ENCODE results near the gene VAC14.
"Not testable (repeated sequence)": the region's sequence is repeated elsewhere in the genome, so short reads cannot be mapped to it uniquely, and the experiment has no call there.

The VAC14 gene

DNA sequence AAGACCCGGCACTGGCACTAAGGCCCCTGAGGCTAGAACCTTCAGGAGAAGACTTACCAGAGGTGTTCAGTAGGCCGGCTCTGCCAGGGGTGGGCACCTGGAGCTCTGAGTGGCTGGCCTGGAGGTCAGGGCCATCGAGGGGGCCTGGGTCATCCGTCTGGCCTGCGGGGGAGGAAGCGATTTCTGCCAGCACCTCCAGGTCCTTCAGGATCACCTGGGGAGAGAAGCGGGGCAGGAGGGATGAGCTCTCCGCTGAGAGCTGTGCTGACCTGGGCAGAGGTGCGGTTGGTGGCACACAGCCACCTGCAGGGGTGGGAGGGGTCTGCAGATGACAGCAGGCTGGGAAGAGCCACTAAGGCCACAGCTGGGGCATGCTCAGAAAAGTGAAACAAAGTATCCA lies 56.6 kb downstream of the VAC14 start:
- no peak for DNase-seq (ENCODE audit: low read depth in 2 of 2)

GRCh38 chr16:70743791-70744190 lies 57.2 kb downstream of the VAC14 start:
- DNase-seq (ENCODE audit: low read depth in 2 of 2): no peak

DNA sequence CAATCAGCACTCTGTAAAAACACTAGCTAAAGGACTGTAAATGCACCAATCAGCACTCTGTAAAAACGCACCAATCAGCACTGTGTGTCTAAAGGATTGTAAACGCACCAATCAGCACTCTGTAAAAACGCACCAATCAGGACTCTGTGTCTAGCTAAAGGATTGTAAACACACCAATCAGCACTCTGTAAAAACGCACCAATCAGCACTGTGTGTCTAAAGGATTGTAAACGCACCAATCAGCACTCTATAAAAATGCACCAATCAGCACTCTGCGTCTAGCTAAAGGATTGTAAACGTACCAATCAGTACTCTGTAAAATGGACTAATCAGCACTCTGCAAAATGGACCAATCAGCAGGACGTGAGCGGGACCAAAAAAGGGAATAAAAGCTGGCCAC lies 58.0 kb downstream of the VAC14 start:
- DNase-seq (ENCODE audit: low read depth in 2 of 2): not testable (repeated sequence)

DNA sequence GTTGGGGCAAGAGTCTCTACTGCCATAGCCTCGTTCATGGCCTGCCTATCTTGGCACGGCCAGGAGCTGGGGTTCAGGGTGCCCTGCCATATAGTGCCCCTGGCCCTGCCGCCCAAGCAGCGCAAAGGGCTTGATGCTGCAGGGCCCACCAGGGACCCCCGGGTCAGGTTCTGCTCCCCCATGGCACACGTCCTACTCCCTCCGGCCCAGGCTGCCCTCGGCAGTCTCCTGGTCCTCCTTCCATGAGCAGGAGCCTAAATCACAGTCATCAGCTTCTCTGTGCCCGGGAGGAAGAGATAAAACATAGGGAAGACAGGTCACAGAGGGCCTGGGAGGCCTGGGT lies 59.2 kb downstream of the VAC14 start:
- DNase-seq (ENCODE audit: low read depth in 2 of 2): no peak

DNA sequence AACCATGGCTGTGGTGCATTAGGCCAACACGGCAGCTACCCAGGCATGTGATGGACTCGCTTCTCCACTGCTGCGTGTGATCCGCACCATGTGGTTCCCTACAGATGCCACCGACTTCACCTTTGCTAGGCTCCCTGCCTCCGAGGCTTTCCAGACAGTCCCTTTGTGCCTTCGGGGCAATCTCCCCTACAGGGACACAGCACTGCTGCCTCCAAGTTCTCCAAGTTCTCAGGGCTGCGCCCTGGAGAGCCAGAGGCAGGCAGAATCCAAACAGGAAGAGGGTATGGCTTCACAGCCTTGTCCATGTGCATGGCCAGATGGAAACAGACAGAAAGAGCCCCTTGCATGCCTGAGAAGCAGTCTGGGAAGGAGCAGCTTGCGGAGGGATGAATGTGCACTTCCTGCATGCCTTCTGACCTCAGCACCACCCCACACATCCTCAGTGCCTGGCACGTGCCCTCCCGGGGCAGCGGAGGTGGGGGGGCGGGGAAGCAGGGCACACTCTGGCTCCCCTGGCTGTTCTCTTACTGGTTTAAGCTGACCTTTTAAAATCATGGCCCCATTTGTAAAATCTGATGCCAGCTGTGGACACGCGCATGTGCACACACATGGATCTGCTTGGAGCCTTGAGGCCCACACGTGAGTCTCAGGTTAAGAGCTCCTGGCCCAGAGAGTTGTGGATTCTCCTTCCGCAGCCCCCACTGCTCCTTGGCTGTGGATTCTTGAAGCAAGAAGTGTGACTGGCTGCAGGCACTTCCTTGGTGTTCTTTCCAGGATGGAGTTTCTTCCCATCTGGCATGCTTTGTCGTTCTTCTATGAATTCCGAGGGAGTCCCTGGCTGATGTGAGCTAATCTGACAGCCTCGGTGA lies 59.8 kb downstream of the VAC14 start:
- no peak for DNase-seq (ENCODE audit: low read depth in 2 of 2)

GRCh38 chr16:70740174-70740913 lies 60.6 kb downstream of the VAC14 start:
- DNase-seq (ENCODE audit: low read depth in 2 of 2): no peak

- no peak for DNase-seq (ENCODE audit: low read depth in 2 of 2)
Observed at GRCh38 chr16:70739389-70739788, 61.6 kb downstream of the VAC14 start.

DNA sequence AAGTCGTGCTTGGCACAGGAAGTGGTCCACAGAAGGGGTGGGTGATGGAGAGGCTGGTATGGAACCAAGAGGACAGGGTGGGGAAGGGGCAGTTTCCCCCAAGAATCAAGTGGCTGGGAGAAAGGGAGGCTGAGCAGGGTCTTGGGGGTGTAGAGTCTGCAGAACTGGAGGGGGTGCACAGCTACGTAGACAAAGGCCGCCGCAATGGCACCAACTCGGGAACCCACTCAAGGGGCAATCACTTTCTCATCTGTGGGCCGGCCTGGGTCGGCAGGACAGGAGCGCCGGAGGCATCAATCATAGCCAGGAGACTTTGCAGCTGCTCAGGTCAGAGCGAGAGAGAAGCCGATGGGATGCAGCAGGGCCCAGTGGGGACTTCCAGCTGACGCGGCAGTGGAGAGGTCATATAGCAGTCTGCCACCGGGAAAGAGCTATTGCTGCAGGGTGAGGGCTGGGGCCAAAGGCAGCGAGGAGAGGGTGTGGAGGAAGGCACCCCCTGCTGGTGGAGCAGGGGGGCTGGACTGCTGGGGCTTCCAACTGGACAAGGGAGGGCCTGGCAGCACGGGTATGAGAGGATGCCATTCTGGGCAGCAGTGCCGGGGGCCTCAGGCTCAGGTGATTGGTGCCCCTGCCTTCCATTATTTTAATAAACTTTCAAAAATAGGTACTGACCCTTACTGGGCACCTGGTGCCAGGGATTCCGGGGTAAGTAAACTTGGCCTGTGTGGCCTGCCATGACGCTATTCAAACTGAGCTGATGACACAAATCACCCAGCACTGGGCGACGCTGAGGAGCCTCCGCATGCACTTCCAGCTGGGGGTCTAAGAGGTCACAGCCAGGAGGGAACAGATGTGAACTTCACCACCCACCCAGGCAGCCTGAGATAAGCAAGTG lies 62.6 kb downstream of the VAC14 start:
- DNase-seq (ENCODE audit: low read depth in 2 of 2): no peak

DNA sequence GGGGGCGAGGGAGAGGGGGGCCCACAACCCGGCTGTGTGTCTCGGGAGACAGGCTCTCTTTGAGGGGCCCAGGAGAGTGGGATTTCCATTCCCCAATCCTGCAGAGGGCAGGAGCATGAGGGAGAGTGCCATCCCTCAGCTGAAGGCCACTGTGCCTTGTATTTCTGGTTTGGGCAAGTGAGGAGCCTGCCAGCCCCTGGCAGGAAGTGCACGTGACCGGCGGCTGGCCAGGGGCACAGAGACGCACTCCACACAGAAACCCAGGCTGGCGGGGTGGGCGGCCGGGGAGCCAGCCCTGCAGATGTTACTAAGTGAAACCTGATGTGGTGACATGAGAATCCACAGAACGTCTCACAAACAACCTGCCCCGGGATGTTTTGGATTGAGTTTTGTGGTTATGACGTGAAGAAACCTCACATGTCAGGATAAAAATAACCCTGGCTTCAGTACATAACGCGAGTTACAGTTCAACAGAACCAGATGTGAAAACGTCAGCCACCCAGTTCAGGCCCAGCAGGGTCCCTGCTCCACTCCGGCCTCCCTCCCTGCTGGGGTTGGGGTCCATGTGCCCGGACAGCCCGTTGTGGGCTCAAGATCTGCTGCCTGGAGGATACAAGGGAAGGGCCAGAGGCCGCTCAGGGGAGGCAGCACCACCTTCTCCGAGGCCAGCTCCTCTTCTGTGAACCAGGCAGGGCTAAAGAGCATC lies 63.4 kb downstream of the VAC14 start:
- peak; percentile 5 to 39 for DNase-seq (ENCODE audit: low read depth in 2 of 2)

GRCh38 chr16:70736465-70737376 lies 64.2 kb downstream of the VAC14 start:
- no peak for DNase-seq (ENCODE audit: low read depth in 2 of 2)

- no peak for DNase-seq (ENCODE audit: low read depth in 2 of 2)
Observed at GRCh38 chr16:70735141-70735979, 65.6 kb downstream of the VAC14 start.

DNA sequence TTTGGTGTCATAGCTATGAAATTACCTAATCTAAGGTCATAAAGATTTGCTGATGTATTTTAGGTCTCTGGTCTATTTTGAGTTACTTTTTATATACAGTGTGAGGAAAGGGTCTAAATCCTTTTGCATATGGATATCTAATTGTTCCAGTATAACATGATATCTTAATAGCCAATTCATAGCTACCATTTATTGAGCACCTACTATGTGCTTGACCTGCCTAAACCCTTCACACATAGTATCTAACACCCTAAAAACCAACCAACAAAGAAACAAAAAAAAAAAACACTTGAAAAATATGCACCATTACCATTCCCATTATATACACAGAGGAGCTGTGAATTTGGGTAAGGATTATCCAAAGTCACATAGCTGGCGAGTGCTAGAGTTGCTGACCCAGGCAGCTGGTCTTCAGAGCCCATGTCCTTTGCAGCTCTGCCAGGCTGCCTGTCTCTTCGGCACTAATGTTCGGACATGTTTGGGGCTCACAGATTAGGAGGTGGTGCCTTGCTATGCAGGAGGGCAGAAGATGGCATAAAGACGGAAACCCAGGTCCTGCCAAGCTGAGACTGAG lies 66.3 kb downstream of the VAC14 start:
- no peak for DNase-seq (ENCODE audit: low read depth in 2 of 2)

DNA sequence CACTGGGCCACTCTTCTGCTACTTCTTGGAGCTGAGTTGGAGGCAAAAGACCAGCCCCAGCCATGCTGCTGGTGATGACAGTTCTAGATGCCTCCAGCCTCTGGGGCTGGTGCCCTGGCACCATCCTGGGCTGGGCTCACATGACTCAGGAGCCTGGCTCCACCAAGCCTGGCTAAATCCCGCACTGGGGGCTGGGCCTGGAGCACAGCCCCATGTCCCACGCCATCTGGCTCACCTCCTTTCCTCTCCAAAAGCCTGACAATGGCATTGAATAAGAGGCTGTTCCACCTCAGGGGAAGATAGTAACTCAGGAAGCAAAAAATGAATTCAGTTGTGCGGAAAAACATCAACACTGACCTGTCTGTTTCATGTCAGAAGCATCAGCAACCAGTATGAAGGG lies 70.0 kb downstream of the VAC14 start:
- no peak for DNase-seq (ENCODE audit: low read depth in 2 of 2)

- DNase-seq (ENCODE audit: low read depth in 2 of 2): no peak
Observed at GRCh38 chr16:70730031-70730430, 70.9 kb downstream of the VAC14 start.

DNA sequence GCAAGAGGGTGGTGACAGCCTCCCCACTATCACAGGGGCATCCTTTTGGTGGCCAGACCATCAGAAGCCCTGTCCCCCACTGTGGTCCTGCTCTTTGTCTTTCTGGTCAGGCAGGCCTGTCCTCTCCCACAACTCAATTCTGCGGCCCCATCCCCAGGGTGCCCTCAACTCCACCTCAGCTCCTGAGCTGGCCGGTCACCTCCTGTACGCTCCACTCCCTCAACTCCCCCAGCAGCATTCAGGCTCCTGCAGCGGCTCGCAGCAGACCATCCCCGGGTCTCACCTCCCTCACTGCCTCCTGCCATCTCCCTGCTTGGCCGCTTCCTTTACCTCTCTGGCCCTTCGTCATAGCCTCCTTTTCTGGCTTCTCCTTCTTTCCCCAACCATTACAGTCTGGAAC lies 71.7 kb downstream of the VAC14 start:
- no peak for DNase-seq (ENCODE audit: low read depth in 2 of 2)

DNA sequence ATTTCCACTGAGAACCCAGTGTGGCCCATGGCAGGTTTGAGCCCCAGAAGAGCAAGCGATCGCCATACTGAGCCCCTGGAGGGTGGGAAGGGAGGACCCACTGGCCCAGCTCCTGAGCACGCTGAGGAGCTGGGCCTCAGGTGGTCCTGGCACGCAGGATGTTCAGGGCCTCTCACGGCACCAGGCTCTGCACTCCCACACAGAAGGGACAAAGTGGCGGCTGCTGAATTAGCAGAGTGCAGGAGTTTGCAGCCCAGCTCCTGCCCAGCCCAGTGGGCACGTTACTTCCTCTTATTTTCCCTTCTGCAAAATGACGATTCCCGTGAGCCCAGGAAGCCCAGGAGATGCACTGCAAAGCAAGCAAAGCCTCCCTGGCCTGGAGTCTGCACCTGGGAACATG lies 72.8 kb downstream of the VAC14 start:
- DNase-seq (ENCODE audit: low read depth in 2 of 2): no peak

GRCh38 chr16:70726892-70727361 lies 74.0 kb downstream of the VAC14 start:
- no peak for DNase-seq (ENCODE audit: low read depth in 2 of 2)

DNA sequence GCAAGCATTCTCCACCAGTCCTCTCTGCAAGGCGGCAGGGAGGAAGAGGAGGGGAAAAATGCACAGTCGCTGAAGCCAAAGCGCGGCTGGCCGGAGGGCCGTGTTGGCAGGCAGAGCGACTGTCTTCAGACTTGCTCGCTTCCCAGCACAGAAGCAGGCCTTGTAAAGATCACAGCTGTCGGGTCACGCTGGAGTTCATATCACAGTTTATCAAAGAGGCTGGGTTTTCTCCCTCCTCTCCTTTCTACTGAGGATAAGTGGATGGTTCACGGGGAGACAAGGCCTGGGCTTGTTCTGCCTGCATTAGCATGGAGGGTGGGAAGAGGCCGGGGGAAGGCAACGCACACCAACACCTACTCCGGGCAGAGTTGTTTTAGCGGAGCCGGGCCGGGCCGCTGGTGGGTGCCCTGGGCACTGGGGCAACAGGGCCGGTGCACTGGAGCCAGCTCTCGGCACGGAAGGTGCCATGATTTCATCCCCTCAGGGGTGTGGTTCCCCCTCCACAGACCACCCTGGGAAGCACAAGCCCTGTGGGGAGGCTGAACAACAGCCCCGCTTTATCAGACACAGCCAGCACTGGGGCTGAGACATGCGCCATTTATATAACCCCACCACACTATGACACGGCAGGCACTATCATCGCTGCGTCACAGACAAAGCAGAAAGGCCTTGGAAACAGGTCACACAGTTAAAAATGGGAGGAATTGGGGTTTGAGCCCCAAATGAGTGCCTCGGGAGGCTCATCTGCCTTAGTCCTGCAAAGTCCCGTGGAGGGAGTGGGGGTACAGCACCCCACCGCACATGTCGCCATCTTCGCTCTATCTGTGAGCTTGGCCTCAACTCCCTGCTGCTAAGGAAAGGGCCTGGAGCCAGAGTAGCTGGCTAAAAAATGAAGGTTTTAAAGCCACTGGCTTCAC lies 74.8 kb downstream of the VAC14 start:
- no peak for DNase-seq (ENCODE audit: low read depth in 2 of 2)

Data from stimulated activated CD4-positive, alpha-beta T cell treated with anti-CD3 and anti-CD28 coated beads, Interleukin-1b, Interleukin-23, amount 100 ng/mL, for 4 hours (primary cell).